ENCODE measurements around the gene HMG20A.

HMG20A gene

DNA sequence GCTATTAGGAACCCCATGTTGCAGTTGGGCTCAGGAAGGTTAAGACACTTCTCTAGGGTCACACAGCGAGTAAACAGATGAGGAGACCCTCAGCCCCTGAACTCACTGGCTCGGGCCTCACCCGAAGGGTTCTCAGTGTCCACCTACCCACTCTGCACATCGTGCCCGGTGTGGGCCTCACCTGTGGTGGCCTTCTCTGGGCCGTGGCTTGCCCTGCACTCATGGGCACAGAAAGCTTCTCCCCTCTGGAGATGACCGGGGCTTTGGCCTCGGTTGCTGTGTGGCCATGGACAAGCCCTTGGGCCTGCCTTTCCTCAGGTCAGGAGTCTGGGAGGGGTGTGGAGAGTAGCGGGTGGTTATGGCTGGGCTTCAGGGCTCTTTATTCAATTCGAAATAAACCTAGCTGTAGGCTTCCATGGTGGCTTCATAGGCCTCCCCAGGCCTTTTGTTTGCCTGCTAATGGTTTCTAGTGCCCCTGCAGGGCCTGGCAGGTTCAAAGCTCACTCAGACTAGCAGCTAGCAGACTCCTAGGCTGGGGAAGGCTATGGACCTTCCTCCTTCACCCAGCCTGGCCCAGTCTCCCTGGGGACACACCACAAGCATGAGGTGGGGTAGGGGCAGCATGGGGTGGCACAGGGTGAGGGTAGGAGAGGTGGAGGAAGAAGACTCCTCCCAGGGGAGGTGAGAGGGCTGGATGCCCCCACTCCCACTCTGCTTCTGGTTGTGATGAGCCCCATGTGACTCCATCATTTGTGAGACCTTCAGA is 108.9 kb downstream of the HMG20A start:
- TF ChIP-seq GATA2 (IDR thresholded peaks at IDR 0.05; ENCODE audit: low read depth, low read length) (no peak), GATA3 (IDR thresholded peaks at IDR 0.05; ENCODE audit: low read depth, low read length) (no peak)

GRCh38 chr15:77530576-77530975 is 109.9 kb downstream of the HMG20A start:
- no peak for TF ChIP-seq GATA2 (IDR thresholded peaks at IDR 0.05; ENCODE audit: low read depth, low read length)
- no peak for TF ChIP-seq GATA3 (IDR thresholded peaks at IDR 0.05; ENCODE audit: low read depth, low read length)

DNA sequence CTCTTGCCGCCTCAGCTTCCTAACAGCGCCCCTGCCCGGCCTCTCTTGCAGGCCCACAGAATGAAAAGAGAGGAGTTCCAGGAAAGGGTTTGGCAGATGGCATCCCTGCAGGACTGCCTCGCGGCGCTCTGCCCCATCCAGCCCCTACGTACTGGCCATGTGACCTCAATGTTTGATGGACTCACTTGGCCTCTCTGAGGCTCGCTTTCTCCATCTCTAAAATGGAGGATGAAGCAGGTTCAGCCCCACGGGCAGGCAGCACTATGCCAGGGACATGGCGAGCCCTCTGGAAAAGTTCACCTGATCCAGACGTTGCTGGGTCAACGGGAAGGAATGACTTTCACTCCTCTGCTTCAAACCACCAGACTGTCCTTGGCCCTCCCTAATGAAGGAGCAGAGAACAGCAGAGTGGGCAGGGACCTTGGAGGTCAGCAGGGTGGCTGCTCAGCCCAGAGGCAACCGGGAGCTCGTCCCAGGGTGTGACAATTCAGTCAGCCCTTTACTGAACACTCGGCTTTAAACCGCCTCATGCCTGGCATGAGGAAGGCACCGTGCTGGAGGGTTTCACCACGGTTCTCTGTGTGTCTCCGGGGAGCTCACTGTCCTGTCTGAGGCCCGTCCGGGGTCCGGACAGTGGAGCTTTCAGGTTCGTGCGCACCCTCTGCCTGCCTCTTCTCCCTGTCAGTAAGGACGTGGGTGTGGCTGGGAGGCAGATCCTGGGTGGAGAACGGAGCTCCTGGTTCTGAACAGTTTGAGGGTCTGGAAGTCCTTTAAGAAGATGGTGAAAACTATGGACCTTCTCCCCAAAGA is 110.7 kb downstream of the HMG20A start:
- TF ChIP-seq GATA3 (IDR thresholded peaks at IDR 0.05; ENCODE audit: low read depth, low read length), result no peak
- TF ChIP-seq GATA2 (IDR thresholded peaks at IDR 0.05; ENCODE audit: low read depth, low read length), result no peak

GRCh38 chr15:77532067-77532710 is 111.5 kb downstream of the HMG20A start:
- no peak for TF ChIP-seq GATA3 (IDR thresholded peaks at IDR 0.05; ENCODE audit: low read depth, low read length)
- TF ChIP-seq GATA2 (IDR thresholded peaks at IDR 0.05; ENCODE audit: low read depth, low read length), result no peak

- no peak for TF ChIP-seq GATA2 (IDR thresholded peaks at IDR 0.05; ENCODE audit: low read depth, low read length)
Measured at GRCh38 chr15:77532846-77533245, 112.2 kb downstream of the HMG20A start.

DNA sequence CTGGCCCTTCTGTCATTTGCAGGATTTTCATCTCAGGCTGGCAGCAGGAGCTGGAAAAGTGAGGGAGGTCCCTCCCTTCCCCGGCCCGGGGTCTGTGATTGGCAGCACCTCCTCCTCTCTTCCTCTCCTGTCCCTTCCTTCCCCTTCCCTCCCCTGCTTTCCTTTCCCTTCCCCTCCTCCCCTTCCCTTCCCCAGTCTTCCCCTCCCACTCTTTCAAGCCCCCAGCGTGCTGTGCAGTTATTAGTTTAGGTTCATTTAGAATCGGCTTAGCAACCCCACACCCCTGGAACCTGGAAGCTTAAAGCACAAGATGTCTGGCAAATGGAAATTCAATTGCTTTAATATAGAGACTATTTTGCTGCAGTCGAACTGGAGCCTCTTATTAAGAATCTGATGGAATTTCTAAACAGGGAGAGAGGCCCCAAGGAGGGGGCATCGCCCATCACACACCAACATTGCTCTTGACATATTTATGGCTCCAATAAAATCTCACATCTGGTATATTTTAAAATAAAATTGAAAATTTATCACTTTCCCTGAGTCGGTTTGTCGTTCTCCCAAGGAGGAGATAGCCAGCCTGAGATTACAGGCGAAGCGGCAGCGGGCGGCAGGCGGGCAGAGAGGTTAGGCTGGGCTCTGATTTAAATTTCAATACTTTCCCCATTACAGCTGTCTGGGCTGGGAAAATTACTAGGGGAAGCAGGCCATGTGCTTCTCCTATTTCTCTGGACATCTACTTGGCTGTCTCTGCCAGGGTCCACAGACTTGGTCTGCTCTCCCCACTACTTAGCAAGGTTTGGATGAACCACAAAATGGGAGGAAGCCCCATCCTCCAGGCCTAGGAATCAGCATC is 113.1 kb downstream of the HMG20A start:
- TF ChIP-seq GATA3 (IDR thresholded peaks at IDR 0.05; ENCODE audit: low read depth, low read length) (no peak), GATA2 (IDR thresholded peaks at IDR 0.05; ENCODE audit: low read depth, low read length) (peak; percentile 68)

Measured in SH-SY5Y (cell line).